Measurements from ENCODE around the gene CD8A.
"Not testable (repeated sequence)": the region's sequence is repeated elsewhere in the genome, so short reads cannot be mapped to it uniquely, and the experiment has no call there.

CD8A gene

GRCh38 chr2:86790676-86791572 lies at the start of gene CD8A:
CD8A (minus strand) TSS chr2:86790913; CDS start chr2:86790825, 88 bp downstream.
- H3K4me3 ChIP-seq (ENCODE audit: low read length) = no peak within 1 kb of the TSS
- H3K4me1 ChIP-seq (ENCODE audit: insufficient read depth, low read length) = peaks cover 4% of the 10 kb centered on the region
- peaks cover 83% of the 10 kb centered on the region for H3K27me3 ChIP-seq (ENCODE audit: insufficient read depth, low read length)
- H3K36me3 ChIP-seq (ENCODE audit: insufficient read depth, low read length) = no peaks in the 10 kb centered on the region
- H3K9me3 ChIP-seq (ENCODE audit: low read length) = no peaks in the 10 kb centered on the region
- no peak within 1 kb of the TSS for H2AFZ ChIP-seq (ENCODE audit: low read depth, low read length)

- not testable (repeated sequence) for H3K9me3 ChIP-seq (ENCODE audit: low read length); H3K36me3 ChIP-seq (ENCODE audit: insufficient read depth, low read length); H3K4me1 ChIP-seq (ENCODE audit: insufficient read depth, low read length); H3K4me3 ChIP-seq (ENCODE audit: low read length); H3K27me3 ChIP-seq (ENCODE audit: insufficient read depth, low read length); H2AFZ ChIP-seq (ENCODE audit: low read depth, low read length)
Measured at GRCh38 chr2:86839871-86840548, 49.3 kb upstream of the CD8A start.

GRCh38 chr2:86839455-86839854 lies 48.7 kb upstream of the CD8A start:
- not testable (repeated sequence) for H3K27me3 ChIP-seq (ENCODE audit: insufficient read depth, low read length); H3K36me3 ChIP-seq (ENCODE audit: insufficient read depth, low read length); H3K9me3 ChIP-seq (ENCODE audit: low read length); H3K4me1 ChIP-seq (ENCODE audit: insufficient read depth, low read length); H3K4me3 ChIP-seq (ENCODE audit: low read length); H2AFZ ChIP-seq (ENCODE audit: low read depth, low read length)

- not testable (repeated sequence) for H3K4me1 ChIP-seq (ENCODE audit: insufficient read depth, low read length); H3K27me3 ChIP-seq (ENCODE audit: insufficient read depth, low read length); H3K4me3 ChIP-seq (ENCODE audit: low read length); H3K36me3 ChIP-seq (ENCODE audit: insufficient read depth, low read length); H3K9me3 ChIP-seq (ENCODE audit: low read length); H2AFZ ChIP-seq (ENCODE audit: low read depth, low read length)
Measured at GRCh38 chr2:86837714-86838113, 47.0 kb upstream of the CD8A start.

GRCh38 chr2:86836915-86837695 lies 46.4 kb upstream of the CD8A start:
- not testable (repeated sequence) for H2AFZ ChIP-seq (ENCODE audit: low read depth, low read length); H3K36me3 ChIP-seq (ENCODE audit: insufficient read depth, low read length)

GRCh38 chr2:86835548-86835889 lies 44.8 kb upstream of the CD8A start:
- H3K4me3 ChIP-seq (ENCODE audit: low read length); H3K27me3 ChIP-seq (ENCODE audit: insufficient read depth, low read length); H3K36me3 ChIP-seq (ENCODE audit: insufficient read depth, low read length); H3K9me3 ChIP-seq (ENCODE audit: low read length); H2AFZ ChIP-seq (ENCODE audit: low read depth, low read length); H3K4me1 ChIP-seq (ENCODE audit: insufficient read depth, low read length): not testable (repeated sequence)

More at GRCh38 chr2:86836915-86837695, 46.4 kb upstream of the CD8A start:
- not testable (repeated sequence) for H3K9me3 ChIP-seq (ENCODE audit: low read length); H3K4me1 ChIP-seq (ENCODE audit: insufficient read depth, low read length); H3K27me3 ChIP-seq (ENCODE audit: insufficient read depth, low read length); H3K4me3 ChIP-seq (ENCODE audit: low read length)

GRCh38 chr2:86833315-86833714 lies 42.6 kb upstream of the CD8A start:
- H3K9me3 ChIP-seq (ENCODE audit: low read length) = no peaks in the 10 kb centered on the region
- no peak overlapping the region for H3K4me3 ChIP-seq (ENCODE audit: low read length)
- H3K4me1 ChIP-seq (ENCODE audit: insufficient read depth, low read length) = no peaks in the 10 kb centered on the region
- no peaks in the 10 kb centered on the region for H3K36me3 ChIP-seq (ENCODE audit: insufficient read depth, low read length)
- no peak overlapping the region for H2AFZ ChIP-seq (ENCODE audit: low read depth, low read length)
- no peaks in the 10 kb centered on the region for H3K27me3 ChIP-seq (ENCODE audit: insufficient read depth, low read length)

- no peaks in the 10 kb centered on the region for H3K4me1 ChIP-seq (ENCODE audit: insufficient read depth, low read length)
- no peak overlapping the region for H2AFZ ChIP-seq (ENCODE audit: low read depth, low read length)
- H3K36me3 ChIP-seq (ENCODE audit: insufficient read depth, low read length) = no peaks in the 10 kb centered on the region
- H3K4me3 ChIP-seq (ENCODE audit: low read length) = no peak overlapping the region
- H3K27me3 ChIP-seq (ENCODE audit: insufficient read depth, low read length) = no peaks in the 10 kb centered on the region
- no peaks in the 10 kb centered on the region for H3K9me3 ChIP-seq (ENCODE audit: low read length)
Measured at GRCh38 chr2:86832334-86833096, 41.8 kb upstream of the CD8A start.

GRCh38 chr2:86831537-86831936 lies 40.8 kb upstream of the CD8A start:
- Histone ChIP-seq H3K4me1 (ENCODE audit: insufficient read depth, low read length) (no peaks in the 10 kb centered on the region), H3K9me3 (ENCODE audit: low read length) (no peaks in the 10 kb centered on the region), H3K27me3 (ENCODE audit: insufficient read depth, low read length) (no peaks in the 10 kb centered on the region), H3K36me3 (ENCODE audit: insufficient read depth, low read length) (no peaks in the 10 kb centered on the region), H2AFZ (ENCODE audit: low read depth, low read length) (no peak overlapping the region), H3K4me3 (ENCODE audit: low read length) (no peak overlapping the region)

- H3K4me3 ChIP-seq (ENCODE audit: low read length) = no peak overlapping the region
- no peak overlapping the region for H2AFZ ChIP-seq (ENCODE audit: low read depth, low read length)
- H3K27me3 ChIP-seq (ENCODE audit: insufficient read depth, low read length) = no peaks in the 10 kb centered on the region
- no peaks in the 10 kb centered on the region for H3K9me3 ChIP-seq (ENCODE audit: low read length)
- H3K4me1 ChIP-seq (ENCODE audit: insufficient read depth, low read length) = peaks cover 2% of the 10 kb centered on the region
- no peaks in the 10 kb centered on the region for H3K36me3 ChIP-seq (ENCODE audit: insufficient read depth, low read length)
Measured at GRCh38 chr2:86826951-86827350, 36.2 kb upstream of the CD8A start.

- no peak overlapping the region for H2AFZ ChIP-seq (ENCODE audit: low read depth, low read length)
- peaks cover 2% of the 10 kb centered on the region for H3K4me1 ChIP-seq (ENCODE audit: insufficient read depth, low read length)
- H3K4me3 ChIP-seq (ENCODE audit: low read length) = no peak overlapping the region
Measured at GRCh38 chr2:86825693-86826381, 35.1 kb upstream of the CD8A start.

GRCh38 chr2:86825036-86825692 lies 34.5 kb upstream of the CD8A start:
- H3K36me3 ChIP-seq (ENCODE audit: insufficient read depth, low read length) = no peaks in the 10 kb centered on the region
- no peaks in the 10 kb centered on the region for H3K27me3 ChIP-seq (ENCODE audit: insufficient read depth, low read length)
- H3K4me1 ChIP-seq (ENCODE audit: insufficient read depth, low read length) = peaks cover 2% of the 10 kb centered on the region
- no peak overlapping the region for H2AFZ ChIP-seq (ENCODE audit: low read depth, low read length)
- H3K4me3 ChIP-seq (ENCODE audit: low read length) = no peak overlapping the region
- no peaks in the 10 kb centered on the region for H3K9me3 ChIP-seq (ENCODE audit: low read length)

More at GRCh38 chr2:86825693-86826381, 35.1 kb upstream of the CD8A start:
- Histone ChIP-seq H3K36me3 (ENCODE audit: insufficient read depth, low read length) (no peaks in the 10 kb centered on the region), H3K9me3 (ENCODE audit: low read length) (no peaks in the 10 kb centered on the region), H3K27me3 (ENCODE audit: insufficient read depth, low read length) (no peaks in the 10 kb centered on the region)
